Measurements from ENCODE around the gene KCTD4. TPM values are rescaled to one million over a fixed set of nuclear protein-coding genes. Genes with fewer than 3 reads are reported as not detected.

KCTD4 gene
- total RNA-seq, 6 experiments from 2014 or later: 0.73 to 4.5 (median 1.1) TPM

DNA sequence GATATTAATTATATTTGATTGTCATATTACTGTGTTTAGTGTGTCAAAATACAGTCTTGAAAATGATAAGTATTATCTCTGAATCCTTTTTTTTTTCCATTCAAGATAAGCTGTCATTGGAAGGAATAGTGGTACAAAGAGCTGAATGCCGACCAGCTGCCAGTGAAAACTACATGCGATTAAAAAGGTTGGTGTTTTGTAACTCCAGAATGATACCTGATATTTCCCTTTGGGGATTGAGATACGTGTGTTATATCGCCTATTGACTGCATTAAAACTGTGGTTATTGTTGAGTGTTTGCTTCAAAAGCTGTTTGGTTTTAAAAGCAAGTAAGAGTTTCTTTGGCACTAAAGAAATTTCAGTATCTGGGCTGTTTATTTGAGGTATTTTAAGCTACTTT lies 6.5 kb upstream of the KCTD4 start:
- DNase-seq: no peak
- peaks cover 38% of the 10 kb centered on the region for H3K36me3 Mint-ChIP-seq (ENCODE audit: low read depth)
- peak overlapping the region; percentile 43 for H3K4me3 Mint-ChIP-seq
- peak overlapping the region; percentile 91 for H3K27ac Mint-ChIP-seq
- no peaks in the 10 kb centered on the region for H3K9me3 Mint-ChIP-seq
- TF ChIP-seq, protein P1, sequence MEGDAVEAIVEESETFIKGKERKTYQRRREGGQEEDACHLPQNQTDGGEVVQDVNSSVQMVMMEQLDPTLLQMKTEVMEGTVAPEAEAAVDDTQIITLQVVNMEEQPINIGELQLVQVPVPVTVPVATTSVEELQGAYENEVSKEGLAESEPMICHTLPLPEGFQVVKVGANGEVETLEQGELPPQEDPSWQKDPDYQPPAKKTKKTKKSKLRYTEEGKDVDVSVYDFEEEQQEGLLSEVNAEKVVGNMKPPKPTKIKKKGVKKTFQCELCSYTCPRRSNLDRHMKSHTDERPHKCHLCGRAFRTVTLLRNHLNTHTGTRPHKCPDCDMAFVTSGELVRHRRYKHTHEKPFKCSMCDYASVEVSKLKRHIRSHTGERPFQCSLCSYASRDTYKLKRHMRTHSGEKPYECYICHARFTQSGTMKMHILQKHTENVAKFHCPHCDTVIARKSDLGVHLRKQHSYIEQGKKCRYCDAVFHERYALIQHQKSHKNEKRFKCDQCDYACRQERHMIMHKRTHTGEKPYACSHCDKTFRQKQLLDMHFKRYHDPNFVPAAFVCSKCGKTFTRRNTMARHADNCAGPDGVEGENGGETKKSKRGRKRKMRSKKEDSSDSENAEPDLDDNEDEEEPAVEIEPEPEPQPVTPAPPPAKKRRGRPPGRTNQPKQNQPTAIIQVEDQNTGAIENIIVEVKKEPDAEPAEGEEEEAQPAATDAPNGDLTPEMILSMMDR (IDR thresholded peaks at IDR 0.05): no peak
- H3K4me1 Mint-ChIP-seq (ENCODE audit: low read depth): peaks cover 78% of the 10 kb centered on the region
- no peaks in the 10 kb centered on the region; the same call in 1 of the 2 replicates for H3K27me3 Mint-ChIP-seq (ENCODE audit: insufficient read depth)

DNA sequence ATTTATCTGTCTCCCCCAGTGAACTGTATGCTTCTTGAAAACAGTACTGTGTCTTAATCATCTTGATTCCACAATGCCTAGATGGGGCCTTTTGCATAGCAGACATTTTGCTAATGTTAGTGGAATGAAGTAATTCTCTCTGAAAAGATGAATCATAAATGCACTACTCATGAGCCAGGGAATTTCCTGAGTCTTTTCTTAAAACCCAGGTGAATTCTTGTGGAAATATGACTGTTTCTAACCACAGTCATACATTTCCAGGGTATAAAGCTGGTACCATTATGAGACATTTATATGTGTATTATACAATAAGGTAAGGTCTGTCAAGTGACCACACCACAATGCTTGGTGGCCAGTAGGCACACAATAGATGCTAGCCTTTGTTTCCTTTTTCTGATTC lies 5.5 kb upstream of the KCTD4 start:
- Mint-ChIP-seq H3K9me3 (no peaks in the 10 kb centered on the region), H3K27me3 (ENCODE audit: insufficient read depth) (no peaks in the 10 kb centered on the region; the same call in 1 of the 2 replicates), H3K4me3 (peak overlapping the region; percentile 74), H3K4me1 (ENCODE audit: low read depth) (peaks cover 86% of the 10 kb centered on the region), H3K27ac (peak overlapping the region; percentile 91), H3K36me3 (ENCODE audit: low read depth) (peaks cover 48% of the 10 kb centered on the region)
- TF ChIP-seq, protein P1 (IDR thresholded peaks at IDR 0.05): no peak
- peak; percentile 90 for DNase-seq

DNA sequence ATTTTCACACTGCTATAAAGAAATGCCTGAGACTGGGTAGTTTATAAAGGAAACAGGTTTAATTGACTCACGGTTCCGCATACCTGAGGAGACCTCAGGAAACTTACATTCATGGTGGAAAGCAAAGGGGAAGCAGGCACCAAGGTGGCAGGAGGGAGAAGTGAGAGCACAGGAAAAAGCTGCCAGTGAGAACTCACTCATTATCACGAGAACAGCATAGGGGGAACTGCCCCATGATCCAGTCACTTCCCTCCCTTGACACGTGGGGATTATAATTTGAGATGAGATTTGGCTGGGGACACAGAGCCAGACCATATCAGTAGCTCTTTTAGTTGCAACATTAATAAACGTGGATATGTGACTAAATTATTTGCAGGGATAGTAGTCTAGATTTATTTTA lies 4.3 kb upstream of the KCTD4 start:
- H3K9me3 Mint-ChIP-seq: no peaks in the 10 kb centered on the region
- no peak for DNase-seq
- TF ChIP-seq, protein P1 (IDR thresholded peaks at IDR 0.05): no peak
- H3K36me3 Mint-ChIP-seq (ENCODE audit: low read depth): peaks cover 39% of the 10 kb centered on the region
- H3K27me3 Mint-ChIP-seq (ENCODE audit: insufficient read depth): no peaks in the 10 kb centered on the region; the same call in 1 of the 2 replicates
- H3K27ac Mint-ChIP-seq: peak overlapping the region; percentile 91
- peaks cover 90% of the 10 kb centered on the region for H3K4me1 Mint-ChIP-seq (ENCODE audit: low read depth)
- H3K4me3 Mint-ChIP-seq: 0 out of 2 replicates have a peak overlapping the region, but pooled peaks have one; percentile 6

DNA sequence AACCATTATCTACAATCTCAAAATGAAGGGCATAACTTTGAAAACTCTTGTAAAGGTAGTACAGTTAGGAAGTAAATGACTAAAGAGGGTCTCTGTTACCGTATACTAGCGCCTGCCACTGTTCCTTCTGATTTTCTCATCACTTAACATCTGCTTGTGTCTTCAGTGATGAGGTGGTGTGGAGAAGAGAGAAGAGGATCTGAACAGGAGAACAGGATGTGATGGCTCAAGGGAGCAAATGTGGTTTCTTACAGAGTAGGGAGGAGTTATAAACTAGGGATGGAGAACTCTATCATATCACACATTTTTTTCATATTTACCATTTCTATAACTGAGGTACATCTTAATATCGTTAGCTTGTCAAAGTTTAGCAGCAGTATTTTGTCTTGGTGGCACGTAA lies 1.1 kb downstream of the KCTD4 start:
- peaks cover 30% of the 10 kb centered on the region for H3K36me3 Mint-ChIP-seq (ENCODE audit: low read depth)
- TF ChIP-seq, protein P1 (IDR thresholded peaks at IDR 0.05): no peak
- H3K27me3 Mint-ChIP-seq (ENCODE audit: insufficient read depth): no peaks in the 10 kb centered on the region
- DNase-seq: no peak
- peaks cover 88% of the 10 kb centered on the region for H3K4me1 Mint-ChIP-seq (ENCODE audit: low read depth)
- H3K4me3 Mint-ChIP-seq: peak overlapping the region; percentile 54
- no peaks in the 10 kb centered on the region for H3K9me3 Mint-ChIP-seq
- H3K27ac Mint-ChIP-seq: peak overlapping the region; percentile 49

DNA sequence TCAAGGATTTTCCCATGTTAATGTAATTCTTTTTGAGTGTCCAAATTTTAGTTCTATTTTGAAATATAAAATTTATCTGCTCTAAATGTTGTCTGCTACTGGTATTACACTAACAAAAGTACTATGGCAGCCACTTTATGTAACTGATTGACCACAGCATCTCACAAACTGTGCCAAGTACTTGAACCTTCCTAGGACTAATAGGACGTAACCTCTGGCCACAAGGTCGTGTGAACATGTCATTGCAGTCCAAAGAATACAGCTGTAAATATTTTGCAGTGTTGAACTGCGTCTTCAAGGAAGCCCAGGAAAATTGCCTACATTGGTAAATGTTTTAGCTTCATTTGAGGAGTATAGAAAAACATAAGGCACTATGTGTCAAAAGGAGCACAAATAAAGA lies 1.9 kb downstream of the KCTD4 start:
- Mint-ChIP-seq H3K36me3 (ENCODE audit: low read depth) (peaks cover 37% of the 10 kb centered on the region), H3K4me1 (ENCODE audit: low read depth) (peaks cover 90% of the 10 kb centered on the region), H3K4me3 (no peak overlapping the region; the same call in 1 of the 2 replicates), H3K27ac (no peak overlapping the region), H3K27me3 (ENCODE audit: insufficient read depth) (no peaks in the 10 kb centered on the region), H3K9me3 (no peaks in the 10 kb centered on the region)
- no peak for DNase-seq
- TF ChIP-seq, protein P1 (IDR thresholded peaks at IDR 0.05): no peak

DNA sequence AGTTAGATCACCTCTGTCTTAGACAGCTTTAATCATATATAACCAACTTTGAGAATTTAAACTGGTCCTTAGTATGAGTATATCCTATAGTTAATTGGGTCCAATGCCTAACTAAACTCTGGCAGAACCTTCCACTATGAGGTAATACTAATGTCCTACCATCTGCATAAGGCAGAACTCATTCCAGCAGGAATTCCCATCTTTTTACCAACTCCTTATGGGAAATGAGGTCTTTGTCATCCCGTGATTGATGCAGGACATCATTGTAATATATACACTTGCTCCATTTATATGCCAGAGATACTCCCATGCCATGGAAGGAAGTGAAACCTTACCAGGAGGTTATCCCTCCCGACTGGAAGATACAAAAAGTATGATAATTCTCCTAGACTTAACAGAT lies 2.8 kb downstream of the KCTD4 start:
- peaks cover 42% of the 10 kb centered on the region for H3K36me3 Mint-ChIP-seq (ENCODE audit: low read depth)
- TF ChIP-seq, protein P1 (IDR thresholded peaks at IDR 0.05): no peak
- H3K27me3 Mint-ChIP-seq (ENCODE audit: insufficient read depth): no peaks in the 10 kb centered on the region
- peaks cover 92% of the 10 kb centered on the region for H3K4me1 Mint-ChIP-seq (ENCODE audit: low read depth)
- H3K27ac Mint-ChIP-seq: no peak overlapping the region
- H3K4me3 Mint-ChIP-seq: no peak overlapping the region
- H3K9me3 Mint-ChIP-seq: no peaks in the 10 kb centered on the region
- no peak for DNase-seq

Measured in HFFc6 (cell line).